Stimulated activated effector memory CD8-positive, alpha-beta T cell treated with anti-CD3 and anti-CD28 coated beads, Interleukin-12 subunit alpha, Interleukin-12 subunit beta, amount 100 ng/mL, for 72 hours (primary cell): ENCODE data around the gene SASH1.

Experiments used
- ATAC-seq: fragments of 150-1000 bp; cut with Tn5 transposase; 2 replicates; pipeline ENCODE4 v1.10.0; 2021
- DNase-seq, 2 donors: peaks; one replicate each; pipeline ENCODE4 v3.0.0; 2021 to 2022; ENCODE audit warnings: low spot score in 2 of 2
- H3K27ac Mint-ChIP-seq: one replicate; pipeline ENCODE4 v1.8.0; 2022; ENCODE audit warnings: mild to moderate bottlenecking, mixed read lengths
- H3K36me3 Mint-ChIP-seq: one replicate; pipeline ENCODE4 v1.8.0; 2022; ENCODE audit warnings: mild to moderate bottlenecking, mixed read lengths
- H3K4me1 Mint-ChIP-seq: one replicate; pipeline ENCODE4 v1.8.0; 2022; ENCODE audit warnings: mixed read lengths
- H3K4me3 Mint-ChIP-seq: one replicate; pipeline ENCODE4 v1.8.0; 2022; ENCODE audit warnings: mild to moderate bottlenecking, mixed read lengths
- H3K9me3 Mint-ChIP-seq: one replicate; pipeline ENCODE4 v1.8.0; 2022; ENCODE audit warnings: mixed read lengths

SASH1 gene

GRCh38 chr6:148599967-148600426, 257.4 kb downstream of the SASH1 start:
- ATAC-seq: no peak
- Mint-ChIP-seq H3K36me3 (no peaks in the 10 kb centered on the region), H3K27ac (no peak overlapping the region)

More at GRCh38 chr6:148599967-148600426, 257.4 kb downstream of the SASH1 start:
- Mint-ChIP-seq H3K4me3 (no peak overlapping the region), H3K9me3 (no peaks in the 10 kb centered on the region), H3K4me1 (peaks cover 5% of the 10 kb centered on the region)
- DNase-seq: no peak
